Aorta (tissue), 5 donors: ENCODE data around the gene PLEKHA4. TPM values are rescaled to one million over a fixed set of nuclear protein-coding genes. Genes with fewer than 3 reads are reported as not detected.
A peak's percentile ranks its signal among the peaks of the same experiment; 100 is the strongest.
"Not testable (repeated sequence)": the region's sequence is repeated elsewhere in the genome, so short reads cannot be mapped to it uniquely, and the experiment has no call there.

Source experiments
- ATAC-seq: fragments of 200-7000 bp; cut with Tn5 transposase; one replicate; pipeline ENCODE4 v1.9.1; 2022; ENCODE audit warnings: moderate library complexity; ENCODE audit not compliant: low FRiP score
- DNase-seq, 2 donors: peaks; one replicate each; pipeline ENCODE4 v3.0.0-alpha.2; 2020
- H3K27ac ChIP-seq, 2 donors: one replicate each; pipeline ENCODE4 v1.5.1; 2013; ENCODE audit warnings: low read length in 2 of 2, mild to moderate bottlenecking in 2 of 2, moderate library complexity in 2 of 2, control low read depth in 1 of 2, inconsistent platforms in 1 of 2, low read depth in 1 of 2
- H3K27me3 ChIP-seq, 2 donors: one replicate each; pipeline ENCODE4 v1.6.1; 2013; ENCODE audit warnings: control low read depth in 1 of 2, low read length in 1 of 2, mild to moderate bottlenecking in 1 of 2, moderate library complexity in 1 of 2; ENCODE audit not compliant: insufficient read depth in 2 of 2, control insufficient read depth in 1 of 2
- H3K36me3 ChIP-seq, 2 donors: one replicate each; pipeline ENCODE4 v1.6.1; 2013; ENCODE audit warnings: control low read depth in 1 of 2, low read length in 1 of 2, mild to moderate bottlenecking in 1 of 2; ENCODE audit not compliant: insufficient read depth in 2 of 2, control insufficient read depth in 1 of 2
- H3K4me1 ChIP-seq, 2 donors: one replicate each; pipeline ENCODE4 v1.6.1; 2013; ENCODE audit warnings: low read length in 2 of 2, control low read depth in 1 of 2, mild to moderate bottlenecking in 1 of 2, moderate library complexity in 1 of 2; ENCODE audit not compliant: insufficient read depth in 2 of 2, control insufficient read depth in 1 of 2
- H3K4me3 ChIP-seq, 2 donors: one replicate each; pipeline ENCODE4 v1.5.1; 2013; ENCODE audit warnings: low read length in 2 of 2, control low read depth in 1 of 2, mild to moderate bottlenecking in 1 of 2
- H3K9me3 ChIP-seq: one replicate; pipeline ENCODE4 v1.6.1; 2013; ENCODE audit warnings: mild to moderate bottlenecking, low read length; ENCODE audit not compliant: control insufficient read depth
- WGBS, 2 donors: extraction: QIAGEN DNeasy Blood & Tissue Kit; methylation state at CpG; one replicate each; pipeline ENCODE4 v1.1.7; 2013; 5-methylcytosine and 5-hydroxymethylcytosine counted together
- intact Hi-C, 2 donors: fragments of 100-400 bp; cut with DNase I; formaldehyde crosslinking; loops; one replicate each; pipeline versions ENCODE4 v1.14.2 to v1.15.0; 2022
- polyA plus RNA-seq, 2 donors: library from polyadenylated mRNA; stranded (reverse); fragments of 200-250 nt; gene quantifications; one replicate each; pipeline ENCODE4 v1.2.3, GENCODE V29; 2013
- total RNA-seq, 2 donors: library from RNA; stranded (reverse); fragmentation: NEBNext Ultra II Directional; extraction: Animal tissue kit (Norgen Biotek cat#: 25700); gene quantifications; one replicate each; pipeline ENCODE4 v1.2.1, GENCODE V29; 2021
- donor health status: healthy with polysubstance abuse.
- donor health status: Bipolar disorder and iron deficiency.
- donor health status: DM: no; HTN: no; CAD: no.
- donor health status: DM: no; HTN: no; CAD: no.
- donor health status: DM: yes; HTN: yes; CAD: no.

Gene PLEKHA4
- total and polyA plus RNA-seq, 4 donors = 94.9 to 223 (median 145) TPM

DNA sequence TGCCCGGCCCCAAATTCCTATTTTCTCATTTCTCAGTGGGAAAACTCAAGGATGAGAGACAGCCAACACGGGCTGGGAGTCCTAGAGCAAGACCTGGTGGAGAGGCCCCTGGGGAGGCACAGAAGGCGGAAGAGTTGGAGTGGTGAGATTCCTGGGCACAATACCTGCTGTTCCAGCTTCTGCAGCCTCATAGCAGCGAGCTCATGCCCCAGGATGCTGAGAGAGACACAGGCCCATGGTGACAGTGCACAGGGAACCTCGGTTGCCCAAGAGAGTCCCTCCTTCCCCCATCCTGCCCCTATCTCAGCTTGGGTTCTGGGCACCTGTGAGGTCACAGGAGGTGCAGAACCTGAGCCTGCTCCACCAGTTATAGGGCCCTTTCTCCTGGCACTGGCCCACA lies 28.8 kb upstream of the PLEKHA4 start:
- H3K27ac ChIP-seq = no peak overlapping the region
- ATAC-seq (no peak), DNase-seq (no peak)
- H3K27me3 ChIP-seq = no peaks in the 10 kb centered on the region
- no peaks in the 10 kb centered on the region for H3K36me3 ChIP-seq
- H3K9me3 ChIP-seq = no peaks in the 10 kb centered on the region
- no peaks in the 10 kb centered on the region for H3K4me1 ChIP-seq
- no peak overlapping the region for H3K4me3 ChIP-seq
- intact Hi-C loops = no loop called here
- 89 to 91% methylated on average over 5 of the region's 5 CpGs for WGBS, 2 donors

DNA sequence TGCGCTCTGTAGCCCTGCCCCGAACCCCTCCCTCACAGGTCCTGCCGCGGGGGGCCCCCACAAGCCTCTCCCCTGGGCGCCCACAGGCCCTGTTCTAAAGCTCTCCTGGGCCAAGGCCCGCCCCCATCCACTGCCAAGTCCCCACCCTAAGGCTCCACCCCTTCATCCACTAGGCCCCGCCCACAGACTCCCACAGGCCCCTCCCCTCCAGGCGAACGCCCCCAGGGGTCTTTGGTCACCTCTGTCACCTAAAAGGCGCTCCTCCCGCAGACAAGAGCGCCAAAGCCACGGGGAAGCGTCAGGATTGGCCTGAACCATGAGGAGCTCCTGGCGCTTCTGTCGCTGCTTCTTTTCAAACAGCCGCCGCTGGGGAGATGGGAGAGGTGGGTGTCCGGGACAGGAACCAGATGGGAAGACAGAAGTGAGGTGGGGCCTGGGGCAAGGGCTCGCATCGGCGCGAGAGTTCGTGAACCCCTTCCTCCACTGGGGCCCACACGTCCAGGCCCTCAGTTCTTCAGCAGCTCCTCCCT lies 27.8 kb upstream of the PLEKHA4 start:
- H3K27ac ChIP-seq = no peak overlapping the region
- H3K36me3 ChIP-seq = no peaks in the 10 kb centered on the region
- ATAC-seq (peak; percentile 31), DNase-seq (peak; percentile 69 to 87)
- 35 to 37% methylated on average over 24 to 25 of the region's 25 CpGs for WGBS, 2 donors
- intact Hi-C loops = no loop called here
- no peaks in the 10 kb centered on the region for H3K9me3 ChIP-seq
- H3K4me1 ChIP-seq = no peaks in the 10 kb centered on the region
- no peaks in the 10 kb centered on the region for H3K27me3 ChIP-seq
- no peak overlapping the region for H3K4me3 ChIP-seq

DNA sequence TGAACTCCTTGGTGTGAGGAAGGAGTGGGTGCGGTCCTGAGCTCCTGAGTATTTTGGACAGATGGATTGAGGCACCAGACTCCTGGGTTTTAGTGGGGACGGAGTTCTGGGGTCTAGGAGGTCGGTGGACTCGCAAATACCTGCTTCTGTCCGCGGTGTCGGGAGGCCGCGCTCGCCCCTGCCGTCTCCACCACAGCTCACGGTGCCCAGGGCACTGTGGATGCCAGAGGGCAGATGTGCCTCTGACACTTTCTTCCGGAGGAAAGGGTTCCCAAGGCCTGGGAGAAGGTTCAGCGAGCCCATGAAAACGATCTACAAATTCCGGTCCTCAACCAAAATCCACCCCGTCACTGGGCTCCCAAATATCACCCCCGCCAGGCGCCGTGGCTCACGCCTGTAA lies 26.8 kb upstream of the PLEKHA4 start:
- no peak for ATAC-seq
- Histone ChIP-seq H3K4me1 (no peaks in the 10 kb centered on the region), H3K27me3 (no peaks in the 10 kb centered on the region), H3K36me3 (no peaks in the 10 kb centered on the region), H3K27ac (no peak overlapping the region), H3K9me3 (no peaks in the 10 kb centered on the region), H3K4me3 (no peak overlapping the region)
- DNase-seq = no peak
- 70% methylated on average over 21 of the region's 21 CpGs for WGBS, 2 donors
- intact Hi-C loops = no loop called here

DNA sequence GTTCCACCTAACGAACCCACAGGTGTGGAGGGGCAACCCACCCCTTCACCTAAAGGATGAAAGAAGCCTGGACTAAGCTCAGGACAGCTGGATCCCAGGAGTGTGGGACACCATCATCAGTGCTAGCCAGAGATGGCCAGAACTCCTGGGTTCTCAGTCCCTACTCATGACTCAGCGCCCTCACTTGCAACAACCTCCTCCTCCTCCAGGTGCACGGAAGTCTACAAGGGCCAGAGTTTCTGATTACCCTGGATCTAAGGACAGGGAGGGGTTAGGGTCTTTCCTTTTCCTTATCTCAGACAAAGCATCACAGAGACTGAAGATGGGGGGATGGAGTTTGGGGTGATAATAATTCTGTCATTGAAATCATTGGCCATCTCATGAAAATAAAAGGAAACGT lies 22.1 kb upstream of the PLEKHA4 start:
- Histone ChIP-seq H3K27ac (no peak overlapping the region), H3K9me3 (no peaks in the 10 kb centered on the region), H3K27me3 (no peaks in the 10 kb centered on the region), H3K4me1 (no peaks in the 10 kb centered on the region), H3K36me3 (no peaks in the 10 kb centered on the region), H3K4me3 (no peak overlapping the region)
- DNase-seq (no peak), ATAC-seq (no peak)
- intact Hi-C loops = no loop called here
- WGBS, 2 donors = 89% methylated on average over 4 of the region's 4 CpGs

DNA sequence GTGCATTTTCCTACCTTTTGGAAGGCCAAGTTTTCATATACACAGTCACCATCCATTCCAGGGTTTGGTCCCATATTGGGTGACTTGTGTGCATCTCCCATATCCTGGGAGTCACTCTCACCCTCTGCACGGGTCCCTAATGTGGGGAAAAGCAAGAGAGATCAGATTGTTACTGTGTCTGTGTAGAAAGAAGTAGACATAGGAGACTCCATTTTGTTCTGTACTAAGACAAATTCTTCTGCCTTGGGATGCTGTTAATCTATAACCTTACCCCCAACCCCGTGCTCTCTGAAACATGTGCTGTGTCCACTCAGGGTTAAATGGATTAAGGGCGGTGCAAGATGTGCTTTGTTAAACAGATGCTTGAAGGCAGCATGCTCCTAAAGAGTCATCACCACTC lies 21.1 kb upstream of the PLEKHA4 start:
- intact Hi-C loops, H3K27me3 ChIP-seq, DNase-seq: not testable (repeated sequence)

DNA sequence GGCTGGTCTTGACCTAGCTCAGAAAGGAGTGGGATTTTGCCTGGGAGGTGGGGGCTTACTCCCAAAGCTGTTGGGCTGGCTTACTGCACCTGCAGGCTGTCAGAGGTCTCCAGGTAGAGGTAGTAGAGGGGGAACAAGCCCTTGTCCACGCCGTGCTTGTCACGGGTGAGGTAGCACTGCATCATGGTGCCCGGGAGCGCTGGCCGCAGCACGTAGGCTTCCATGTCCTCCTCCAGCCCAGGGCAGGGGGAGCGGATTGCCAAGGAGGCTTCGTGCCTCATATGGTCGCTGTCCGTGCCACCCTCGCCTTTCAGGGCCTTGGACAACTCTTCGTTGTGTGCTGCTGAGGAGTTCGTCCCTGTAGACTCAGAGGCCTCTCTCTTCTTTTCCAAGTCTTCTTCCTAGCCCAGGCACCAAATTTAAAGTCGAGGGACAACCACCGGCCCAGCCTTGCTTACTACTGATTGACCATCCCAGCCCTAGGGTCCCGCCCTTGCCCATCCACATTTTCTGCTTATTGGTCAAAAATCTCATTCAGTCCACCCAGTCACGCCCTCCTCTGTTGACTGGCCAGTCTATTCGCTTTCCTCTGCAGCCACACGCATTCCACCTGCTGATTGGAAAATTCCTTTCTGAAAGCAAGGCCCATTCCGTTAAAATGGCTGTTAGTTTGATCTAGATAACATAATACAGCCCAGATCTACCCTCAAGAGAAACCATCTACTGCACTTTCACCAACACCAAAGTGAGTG lies 19.6 kb upstream of the PLEKHA4 start:
- Histone ChIP-seq H3K9me3 (no peaks in the 10 kb centered on the region), H3K27me3 (no peaks in the 10 kb centered on the region), H3K27ac (no peak overlapping the region), H3K4me3 (no peak overlapping the region), H3K4me1 (no peaks in the 10 kb centered on the region), H3K36me3 (no peaks in the 10 kb centered on the region)
- no peak for ATAC-seq
- DNase-seq = no peak
- WGBS, 2 donors = 94 to 95% methylated on average over 21 of the region's 21 CpGs
- intact Hi-C loops = no loop called here

More for the DNA sequence above, 21.1 kb upstream of the PLEKHA4 start:
- not testable (repeated sequence) for H3K36me3 ChIP-seq, H3K27ac ChIP-seq, H3K9me3 ChIP-seq, ATAC-seq, H3K4me3 ChIP-seq, H3K4me1 ChIP-seq
- 72 to 91% methylated on average over 2 of the region's 3 CpGs for WGBS, 2 donors

DNA sequence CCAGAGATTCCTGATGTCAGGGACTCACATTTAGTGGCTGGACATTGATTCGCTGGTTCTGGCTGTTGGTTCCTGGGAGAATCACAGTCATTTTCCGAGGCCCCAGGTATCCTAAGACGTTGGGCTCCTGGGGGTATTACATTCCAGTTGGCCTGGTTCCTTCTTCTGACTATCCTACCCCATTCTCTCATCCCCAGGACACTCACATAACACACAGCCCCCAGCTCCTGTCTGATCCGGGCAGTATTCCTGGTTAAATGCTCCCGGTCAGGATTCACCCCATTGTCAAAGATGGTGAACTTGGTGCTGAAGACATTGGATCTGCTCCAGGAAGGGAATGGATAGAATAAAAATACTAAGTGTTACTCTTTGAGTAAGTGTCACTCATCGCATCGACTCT lies 15.3 kb upstream of the PLEKHA4 start:
- H3K4me1 ChIP-seq = no peaks in the 10 kb centered on the region
- H3K4me3 ChIP-seq = no peak overlapping the region
- intact Hi-C loops = no loop called here
- H3K9me3 ChIP-seq = no peaks in the 10 kb centered on the region
- ATAC-seq (no peak), DNase-seq (no peak)
- H3K36me3 ChIP-seq = no peaks in the 10 kb centered on the region
- H3K27ac ChIP-seq = no peak overlapping the region
- 95 to 96% methylated on average over 7 of the region's 7 CpGs for WGBS, 2 donors
- H3K27me3 ChIP-seq = no peaks in the 10 kb centered on the region

DNA sequence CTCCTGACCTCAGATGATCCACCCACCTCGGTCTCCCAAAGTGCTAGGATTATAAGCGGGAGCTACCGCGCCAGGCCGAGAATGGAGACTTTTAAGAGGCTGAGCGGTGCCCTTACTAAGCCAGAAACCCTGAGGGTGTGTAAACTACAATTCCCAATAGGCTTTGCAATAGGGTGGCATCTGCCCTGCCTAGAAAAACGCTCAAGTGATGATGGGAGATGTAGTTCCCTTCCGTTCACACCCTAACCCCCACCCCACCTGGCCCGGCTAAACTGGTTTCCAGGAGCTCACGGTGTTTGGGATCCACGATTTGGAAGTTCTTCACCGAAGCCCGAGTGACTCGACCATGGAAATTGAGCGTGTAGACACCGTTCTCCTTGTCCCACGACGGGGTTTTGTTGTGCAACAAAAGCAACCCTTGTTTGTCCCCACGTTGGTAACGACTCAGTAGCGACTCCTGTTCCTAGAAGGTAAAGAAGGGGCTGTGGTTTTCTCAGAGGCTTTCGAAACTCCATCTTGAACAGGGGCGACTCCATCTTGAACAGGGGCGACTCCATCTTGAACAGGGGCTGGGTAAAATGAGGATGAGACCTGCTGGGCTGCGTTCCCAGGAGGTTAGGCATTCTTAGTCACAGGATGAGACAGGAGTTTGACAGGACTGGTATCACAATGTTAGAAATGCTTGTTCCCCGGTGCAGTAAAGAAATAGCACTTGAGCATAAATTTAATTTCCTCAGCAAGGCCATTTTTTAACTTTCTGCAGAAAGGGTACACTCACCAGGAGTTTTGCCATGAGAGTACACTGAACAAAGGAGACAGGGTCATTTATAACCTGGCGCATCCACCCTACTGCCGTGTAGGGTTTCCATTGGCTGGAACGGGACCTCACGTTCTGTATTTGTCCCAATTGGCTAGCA lies 13.6 kb upstream of the PLEKHA4 start:
- no peaks in the 10 kb centered on the region for H3K36me3 ChIP-seq
- ATAC-seq (peak; percentile 27), DNase-seq (peak in 1 of 2 donors; percentile 66)
- H3K27me3 ChIP-seq = no peaks in the 10 kb centered on the region
- H3K4me3 ChIP-seq = no peak overlapping the region
- WGBS, 2 donors = 79 to 83% methylated on average over 30 of the region's 30 CpGs
- intact Hi-C loops = no loop called here
- H3K9me3 ChIP-seq = no peaks in the 10 kb centered on the region
- H3K27ac ChIP-seq = peak overlapping the region in 1 of 2 donors; percentile 5
- no peaks in the 10 kb centered on the region for H3K4me1 ChIP-seq
